GM18505 (cell line): ENCODE measurements around the gene TRERF1.
"Not testable (repeated sequence)": the region's sequence is repeated elsewhere in the genome, so short reads cannot be mapped to it uniquely, and the experiment has no call there.

ENCODE experiments used
- ATAC-seq: cut with Tn5 transposase; IDR thresholded peaks from one replicate; pipeline ENCODE4 v1.9.1; 2021; ENCODE audit not compliant: unreplicated experiment
- POLR2A ChIP-seq: IDR thresholded peaks from 4 replicates; pipeline ENCODE4 v1.6.1; 2011; ENCODE audit warnings: borderline replicate concordance; ENCODE audit not compliant: insufficient read depth, insufficient read length; ENCODE audit errors: extremely low read depth

Gene TRERF1

GRCh38 chr6:42344756-42345155 lies 107.0 kb downstream of the TRERF1 start:
- no peak for ATAC-seq
- no peak for TF ChIP-seq POLR2A

- no peak for TF ChIP-seq POLR2A
- no peak for ATAC-seq
Measured at GRCh38 chr6:42341771-42342553, 109.8 kb downstream of the TRERF1 start.

GRCh38 chr6:42341221-42341620 lies 110.5 kb downstream of the TRERF1 start:
- no peak for ATAC-seq
- no peak for TF ChIP-seq POLR2A

DNA sequence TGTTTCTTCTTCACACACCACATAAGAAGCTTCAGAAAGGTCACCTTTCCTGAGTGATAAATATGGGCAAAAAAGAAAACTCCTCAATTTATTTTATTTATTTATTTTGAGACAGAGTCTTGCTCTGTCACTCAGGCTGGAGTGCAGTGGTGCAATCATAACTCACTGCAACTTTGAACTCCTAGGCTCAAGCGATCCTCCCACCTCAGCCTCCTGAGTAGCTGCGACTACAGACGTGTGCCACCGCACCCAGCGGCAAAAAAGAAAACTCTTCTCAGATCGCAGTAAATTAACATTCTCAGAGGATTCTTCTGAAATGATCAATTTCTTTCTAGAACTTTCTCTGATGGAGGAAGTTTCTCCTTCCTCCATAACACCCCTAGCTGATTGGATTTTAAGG lies 111.2 kb downstream of the TRERF1 start:
- no peak for ATAC-seq
- no peak for TF ChIP-seq POLR2A

- peak; percentile 86 for ATAC-seq
- TF ChIP-seq POLR2A, result no peak
Measured at GRCh38 chr6:42339991-42340401, 111.7 kb downstream of the TRERF1 start.

DNA sequence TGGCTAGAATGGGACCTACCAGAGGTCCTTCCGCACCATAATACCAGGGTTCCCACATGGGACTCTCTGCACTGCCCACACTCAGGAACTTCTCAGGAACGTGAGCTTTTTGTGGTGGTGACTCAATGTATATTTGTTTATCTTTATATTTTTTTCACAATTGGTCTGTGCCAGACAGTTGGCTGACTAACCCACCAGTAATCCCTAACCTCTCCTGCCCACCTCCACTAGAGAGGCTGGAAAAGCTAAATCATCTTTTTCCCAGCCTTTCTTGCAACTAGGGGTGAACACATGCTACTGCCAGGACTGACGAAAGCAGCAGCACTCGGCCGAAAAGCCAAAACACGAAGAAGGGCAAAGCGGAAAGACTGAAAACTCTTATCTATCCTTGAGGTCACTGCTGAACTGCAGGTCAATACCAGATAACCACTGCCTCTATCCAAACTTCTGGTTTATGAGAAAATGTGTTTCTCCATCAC lies 112.9 kb downstream of the TRERF1 start:
- no peak for ATAC-seq
- no peak for TF ChIP-seq POLR2A

- ATAC-seq, result no peak
- no peak for TF ChIP-seq POLR2A
Measured at GRCh38 chr6:42337985-42338743, 113.6 kb downstream of the TRERF1 start.

DNA sequence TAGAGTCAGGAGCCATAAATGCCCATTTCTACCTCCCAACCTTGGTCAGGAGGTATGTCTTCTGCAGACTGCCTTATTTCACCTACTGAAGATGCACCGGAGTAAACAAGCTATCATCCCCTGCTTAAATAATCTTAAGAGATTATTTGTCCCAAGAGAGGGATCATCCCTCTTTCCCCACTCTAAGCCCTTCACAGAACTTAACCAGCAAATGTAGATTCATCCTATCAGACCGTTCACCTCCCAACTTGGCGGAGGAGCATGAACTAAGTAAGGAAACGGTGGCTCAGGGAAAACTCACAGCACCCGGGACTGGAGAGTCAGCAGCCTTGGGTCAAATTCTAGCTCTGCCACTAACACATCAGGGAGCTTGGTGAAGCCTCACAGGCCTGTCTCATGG lies 115.3 kb downstream of the TRERF1 start:
- ATAC-seq, result no peak
- TF ChIP-seq POLR2A, result no peak

DNA sequence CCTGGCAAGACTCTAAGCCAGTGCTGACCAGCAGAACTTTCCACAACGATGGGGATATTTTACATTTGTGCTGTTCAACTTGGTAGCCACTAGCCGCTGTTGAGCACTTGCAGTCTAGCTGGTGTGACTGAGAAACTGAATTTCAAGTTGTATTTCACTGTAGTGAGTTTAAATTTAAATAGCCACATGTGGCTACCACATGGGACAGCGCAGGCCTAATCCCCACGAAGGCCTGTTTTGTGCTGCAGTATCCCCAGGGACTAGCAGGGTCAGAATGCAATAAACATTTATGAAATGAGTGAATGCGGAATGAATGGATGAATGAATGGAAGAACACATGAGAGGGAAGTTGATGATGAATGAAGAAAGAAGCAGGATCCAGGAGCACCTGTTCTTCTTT lies 115.8 kb downstream of the TRERF1 start:
- TF ChIP-seq POLR2A, result no peak
- ATAC-seq, result no peak

DNA sequence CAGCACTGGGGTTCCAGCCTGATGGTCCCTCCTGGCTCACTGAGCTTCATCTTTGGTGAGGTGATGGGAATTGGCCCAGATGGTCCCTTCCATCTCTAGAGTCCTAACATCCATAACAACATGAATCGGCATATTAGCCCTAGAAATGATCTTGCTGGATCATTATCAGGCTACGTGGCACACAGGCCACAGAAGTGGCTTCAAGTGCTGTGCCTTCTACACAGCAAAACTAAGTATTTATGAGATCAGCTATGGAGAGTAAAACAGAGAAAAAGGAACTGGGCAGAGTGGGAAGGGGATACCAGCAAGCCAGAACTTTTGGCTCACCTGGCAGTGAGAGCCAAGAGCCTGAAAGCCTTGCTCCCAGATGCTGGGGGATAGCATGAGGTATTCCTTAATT lies 116.9 kb downstream of the TRERF1 start:
- no peak for TF ChIP-seq POLR2A
- ATAC-seq, result no peak

GRCh38 chr6:42333612-42334011 lies 118.1 kb downstream of the TRERF1 start:
- TF ChIP-seq POLR2A, result no peak
- no peak for ATAC-seq

DNA sequence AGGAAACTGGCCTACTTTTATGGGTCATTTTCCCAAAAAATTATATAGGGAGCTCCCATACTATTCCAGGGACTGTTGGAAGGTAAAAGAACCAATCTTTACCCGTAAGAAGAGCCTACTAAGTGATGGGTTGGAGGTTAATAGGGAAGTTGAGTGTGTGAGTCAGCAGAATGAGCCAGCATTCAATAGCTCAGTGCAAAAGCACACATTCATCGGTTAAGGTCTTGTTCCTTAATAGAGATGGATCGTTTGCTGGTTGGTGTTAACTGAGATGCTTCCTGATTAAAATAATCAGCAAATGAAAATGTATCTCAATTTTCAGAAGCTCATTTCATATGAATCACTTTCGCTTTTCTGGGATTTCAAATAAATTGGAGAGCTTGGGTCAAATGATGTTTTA lies 118.8 kb downstream of the TRERF1 start:
- ATAC-seq, result no peak
- TF ChIP-seq POLR2A, result no peak

DNA sequence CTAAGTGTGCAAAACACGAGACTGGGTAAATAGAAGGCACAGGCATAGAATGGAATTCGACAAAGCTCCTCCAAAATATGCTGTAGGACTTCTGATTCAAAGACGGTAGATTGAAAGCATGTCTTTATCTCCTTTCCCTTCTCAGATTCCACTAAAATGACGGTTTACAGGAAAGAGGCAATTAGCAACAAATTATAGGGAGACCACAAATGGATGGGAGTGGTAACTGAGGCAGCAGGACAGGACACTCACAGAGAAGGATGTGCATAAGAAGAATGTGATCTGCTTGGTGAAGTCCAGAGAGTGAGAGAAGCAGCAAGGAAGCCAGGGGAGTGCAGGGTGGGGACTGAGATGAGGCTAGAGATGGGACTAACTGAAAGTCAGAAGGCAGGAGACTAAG lies 120.7 kb downstream of the TRERF1 start:
- no peak for TF ChIP-seq POLR2A
- no peak for ATAC-seq

DNA sequence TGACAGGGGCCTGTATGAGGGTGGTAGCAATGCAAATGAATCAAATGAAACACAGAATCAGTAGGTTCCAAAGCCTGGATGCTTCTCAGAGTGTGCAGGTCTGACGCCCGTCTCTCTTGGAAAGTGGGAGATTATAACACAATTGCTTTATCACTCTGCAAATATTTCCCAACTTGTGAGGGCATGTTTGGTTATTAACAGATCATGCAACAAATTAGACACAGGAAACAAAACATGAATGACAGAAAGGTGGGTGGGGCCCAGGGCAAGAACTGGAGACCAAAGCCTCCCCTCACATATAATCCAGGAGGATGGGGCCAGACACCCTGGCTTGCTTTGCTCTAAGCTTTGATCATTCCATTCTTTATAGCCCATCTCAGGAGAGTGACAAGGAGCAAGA lies 125.5 kb downstream of the TRERF1 start:
- no peak for TF ChIP-seq POLR2A
- no peak for ATAC-seq

DNA sequence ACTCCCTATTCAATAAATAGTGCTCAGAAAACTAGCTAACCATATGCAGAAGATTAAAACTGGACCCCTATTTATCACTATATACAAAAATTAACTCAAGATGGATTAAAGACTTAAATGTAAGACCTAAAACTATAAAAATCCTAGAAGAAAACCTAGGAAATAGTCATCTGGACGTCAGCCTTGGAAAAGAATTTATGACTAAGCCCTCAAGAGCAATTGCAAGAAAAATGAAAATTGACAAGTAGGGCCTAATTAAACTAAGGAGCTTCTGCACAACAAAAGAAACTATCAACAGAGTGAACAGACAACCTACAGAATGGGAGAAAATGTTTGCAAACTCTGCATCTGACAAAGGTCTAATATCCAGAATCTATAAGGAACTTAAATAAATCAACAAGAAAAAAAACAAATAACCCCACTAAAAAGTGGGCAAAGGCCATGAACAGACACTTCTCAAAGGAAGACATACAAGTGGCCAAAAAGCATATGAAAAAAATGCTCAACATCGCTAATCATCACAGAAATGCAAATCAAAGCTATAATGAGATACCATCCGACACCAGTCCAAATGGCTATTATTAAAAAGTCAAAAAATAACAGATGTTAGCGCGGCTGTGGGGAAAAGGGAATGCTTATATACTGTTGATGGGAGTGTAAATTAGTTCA lies 126.9 kb downstream of the TRERF1 start:
- ATAC-seq, result not testable (repeated sequence)
